ENCODE data around the gene KCTD5.

The KCTD5 gene

GRCh38 chr16:2698103-2698870 is 16.0 kb downstream of the KCTD5 start:
- DNase-seq: no peak

DNA sequence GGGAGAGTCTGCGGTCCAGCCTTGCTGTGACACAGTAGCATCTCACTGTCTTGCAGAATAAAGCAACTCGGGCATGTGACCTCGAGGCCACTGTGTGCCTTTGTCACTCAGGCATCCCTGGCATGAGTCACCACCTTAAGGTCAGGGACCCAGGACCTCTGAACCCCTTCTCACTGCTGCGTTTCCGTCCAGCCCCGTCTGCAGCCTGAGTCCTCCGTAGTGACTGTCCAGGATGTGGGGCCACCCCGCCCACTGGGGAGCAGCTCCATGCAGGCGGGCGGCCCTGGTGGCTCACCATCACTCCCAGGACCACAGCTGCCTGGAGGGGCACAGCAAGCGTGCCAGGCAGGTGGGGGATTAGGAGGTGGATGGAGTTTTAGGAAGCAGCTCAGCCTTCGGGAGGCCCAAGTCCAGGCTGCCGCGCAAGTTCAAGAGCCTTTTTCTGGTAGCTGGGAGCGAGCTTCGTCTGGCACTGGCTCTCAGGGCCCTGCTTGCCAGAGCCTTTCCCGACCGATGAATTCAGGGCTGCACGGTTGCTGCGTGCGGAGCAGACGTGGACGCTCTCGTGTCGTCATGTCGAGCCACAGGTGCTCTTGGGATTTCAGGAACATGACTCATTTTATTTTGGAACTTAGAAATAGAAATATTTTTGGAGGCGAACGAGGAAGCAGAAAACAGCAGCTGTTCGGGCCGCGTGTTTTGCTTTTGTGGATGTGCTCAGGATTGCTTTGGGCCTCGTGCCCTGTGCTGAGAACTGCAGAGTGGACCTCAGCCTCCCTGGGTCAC is 16.8 kb downstream of the KCTD5 start:
- no peak for DNase-seq

DNA sequence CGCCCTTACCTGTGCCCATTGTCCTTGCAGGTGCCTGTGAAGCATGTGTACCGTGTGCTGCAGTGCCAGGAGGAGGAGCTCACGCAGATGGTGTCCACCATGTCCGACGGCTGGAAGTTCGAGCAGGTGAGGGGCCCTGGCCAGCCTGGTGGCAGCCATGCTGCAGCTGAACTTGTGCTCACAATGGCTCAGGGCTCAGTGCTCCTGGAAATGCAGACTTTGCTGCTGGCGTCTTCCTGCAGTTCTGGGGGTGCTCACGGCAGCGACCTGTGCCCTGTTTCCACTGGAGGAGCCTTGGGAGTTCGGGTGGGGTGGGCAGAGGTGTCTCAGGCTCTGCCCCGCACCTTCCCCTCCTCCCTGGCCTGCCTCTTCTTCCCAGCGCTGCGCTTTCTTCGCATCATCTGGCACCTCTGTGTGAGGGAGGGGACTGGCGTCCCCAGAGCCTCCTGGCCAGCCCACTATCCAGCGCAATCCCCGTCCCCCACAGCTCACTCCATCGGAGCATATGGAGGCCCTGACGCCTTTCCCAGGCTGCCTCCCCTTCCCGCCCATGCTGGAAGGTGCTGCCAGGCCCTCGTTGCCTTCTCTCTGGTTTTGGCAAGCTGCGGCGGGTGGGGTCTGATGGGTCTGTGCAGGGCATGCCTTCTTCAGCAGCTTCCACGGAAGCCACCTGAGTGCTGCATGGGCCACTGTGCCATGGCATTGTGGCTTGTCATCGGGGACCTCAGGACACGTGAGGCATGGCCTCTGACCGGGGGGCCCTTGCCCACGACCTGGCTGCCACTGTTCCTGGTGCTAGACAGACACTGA is 17.7 kb downstream of the KCTD5 start:
- no peak for DNase-seq

GRCh38 chr16:2700786-2701185 is 18.5 kb downstream of the KCTD5 start:
- no peak for DNase-seq

DNA sequence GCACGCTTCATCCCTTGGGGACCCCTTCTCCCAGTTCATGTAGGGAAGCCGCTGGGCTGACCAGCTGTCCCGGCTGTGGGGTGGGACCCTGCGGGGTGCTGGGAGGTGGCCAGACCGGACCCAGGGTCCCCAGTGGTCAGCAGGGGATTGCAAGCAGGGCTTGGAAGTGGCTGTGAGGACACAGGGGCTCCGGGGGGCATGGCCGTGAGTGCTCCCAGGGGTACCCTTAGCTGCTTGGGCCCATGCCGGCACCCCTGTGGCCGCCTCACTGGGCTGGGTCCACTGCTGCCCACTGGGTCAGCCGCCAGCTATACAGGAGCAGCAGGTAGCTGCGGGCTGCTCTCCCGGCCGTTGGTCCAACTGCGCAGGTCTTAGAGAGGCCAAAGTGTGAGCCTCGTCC is 18.9 kb downstream of the KCTD5 start:
- no peak for DNase-seq

GRCh38 chr16:2701713-2702437 is 19.6 kb downstream of the KCTD5 start:
- DNase-seq: no peak

- DNase-seq: no peak
Observed at GRCh38 chr16:2702438-2702825, 20.1 kb downstream of the KCTD5 start.

GRCh38 chr16:2702871-2703745 is 20.8 kb downstream of the KCTD5 start:
- no peak for DNase-seq

DNA sequence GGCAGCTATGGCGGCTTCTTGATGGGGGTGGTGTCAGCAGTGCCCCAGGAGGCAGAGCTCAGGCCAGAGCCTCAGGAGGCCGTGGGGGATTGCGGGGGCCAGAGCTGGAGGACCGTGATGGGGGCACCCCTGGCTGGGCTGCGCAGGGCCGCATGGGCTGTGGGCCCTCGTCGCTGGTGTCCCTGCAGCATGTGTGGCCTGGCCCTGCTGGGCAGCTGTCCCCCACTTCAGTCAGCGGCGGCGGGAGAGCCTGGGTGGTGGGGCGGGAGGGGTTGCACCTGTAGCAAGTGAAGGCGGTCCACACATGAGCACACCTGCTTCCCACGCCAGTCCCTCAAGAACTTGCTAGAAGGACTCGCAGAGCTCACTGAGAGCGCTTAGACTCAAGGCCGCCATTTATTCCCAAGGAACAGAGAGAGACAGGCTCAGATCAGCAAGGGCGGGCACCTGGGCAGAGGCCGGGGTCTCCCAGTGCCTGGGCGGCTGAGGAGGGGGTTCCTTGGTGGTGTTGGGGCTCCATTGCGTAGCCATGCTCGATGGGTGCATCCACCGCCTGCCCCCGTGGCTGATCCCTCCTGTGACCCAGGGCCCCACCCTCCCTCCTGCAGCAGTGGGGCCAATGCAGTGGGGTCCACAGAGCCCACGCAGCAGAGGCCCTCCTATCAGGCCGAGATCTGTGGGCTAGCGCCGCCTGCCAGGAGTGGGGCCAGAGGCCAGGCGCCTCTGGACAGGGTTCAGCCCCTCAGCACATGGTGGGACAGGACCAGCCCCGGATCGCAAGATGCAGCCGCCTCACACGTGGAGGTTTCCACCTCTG is 22.1 kb downstream of the KCTD5 start:
- DNase-seq: no peak

DNA sequence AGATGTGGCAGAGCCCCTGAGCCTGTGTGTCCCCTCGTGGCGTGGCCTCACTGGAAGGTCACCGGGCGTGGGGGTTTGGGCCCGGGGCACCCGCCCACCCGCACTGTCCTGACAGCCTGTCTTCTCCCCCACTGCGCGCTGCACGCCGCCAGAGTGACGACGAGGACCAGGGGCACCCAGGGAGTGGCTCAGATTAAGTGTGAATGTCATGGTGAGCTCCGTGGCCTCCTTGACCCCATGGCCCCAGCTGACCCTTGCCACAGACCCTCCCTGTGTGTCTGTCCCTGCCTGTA is 22.6 kb downstream of the KCTD5 start:
- DNase-seq: no peak

DNA sequence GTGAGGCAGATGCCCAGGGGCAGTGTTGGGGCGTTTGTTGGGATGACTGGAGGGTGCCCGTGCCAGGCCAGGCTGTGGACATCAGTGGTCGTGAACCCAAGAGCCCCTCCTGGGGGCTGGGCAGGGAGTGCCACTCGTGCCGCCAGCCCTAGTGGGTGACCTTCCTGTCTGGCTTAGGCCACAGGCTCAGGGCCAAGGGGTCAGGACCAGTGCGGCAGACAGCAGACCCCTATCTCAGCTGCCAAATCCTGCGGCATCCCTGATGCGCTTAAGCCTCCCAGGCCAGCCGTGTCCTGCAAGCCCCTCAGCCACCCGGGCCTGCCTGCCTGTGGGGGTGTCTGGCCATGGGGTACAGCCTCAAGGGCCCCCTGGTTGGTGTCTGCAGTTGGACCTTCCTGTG is 23.0 kb downstream of the KCTD5 start:
- no peak for DNase-seq

GRCh38 chr16:2706085-2706484 is 23.8 kb downstream of the KCTD5 start:
- DNase-seq: no peak

- DNase-seq: no peak
Observed at GRCh38 chr16:2706611-2707311, 24.4 kb downstream of the KCTD5 start.

GRCh38 chr16:2707368-2708289 is 25.3 kb downstream of the KCTD5 start:
- DNase-seq: no peak

DNA sequence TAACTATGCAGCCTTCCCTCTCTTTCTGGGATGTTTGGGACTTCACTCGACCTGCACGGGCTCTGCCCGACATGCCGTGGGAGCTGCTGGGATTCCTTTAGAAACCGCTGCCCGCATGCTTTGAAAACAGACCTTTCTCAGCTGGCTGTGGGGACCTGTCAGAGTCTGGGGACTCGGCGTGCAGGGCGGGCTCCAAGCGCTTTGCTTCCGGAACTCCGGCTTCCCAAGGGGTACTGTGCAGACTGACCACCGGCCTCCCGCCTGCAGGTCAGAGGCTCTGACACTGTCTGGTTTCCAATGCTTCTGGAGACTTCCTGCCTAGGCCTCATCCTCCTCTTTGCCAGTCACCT is 25.9 kb downstream of the KCTD5 start:
- no peak for DNase-seq

GRCh38 chr16:2708955-2709587 is 26.7 kb downstream of the KCTD5 start:
- no peak for DNase-seq

DNA sequence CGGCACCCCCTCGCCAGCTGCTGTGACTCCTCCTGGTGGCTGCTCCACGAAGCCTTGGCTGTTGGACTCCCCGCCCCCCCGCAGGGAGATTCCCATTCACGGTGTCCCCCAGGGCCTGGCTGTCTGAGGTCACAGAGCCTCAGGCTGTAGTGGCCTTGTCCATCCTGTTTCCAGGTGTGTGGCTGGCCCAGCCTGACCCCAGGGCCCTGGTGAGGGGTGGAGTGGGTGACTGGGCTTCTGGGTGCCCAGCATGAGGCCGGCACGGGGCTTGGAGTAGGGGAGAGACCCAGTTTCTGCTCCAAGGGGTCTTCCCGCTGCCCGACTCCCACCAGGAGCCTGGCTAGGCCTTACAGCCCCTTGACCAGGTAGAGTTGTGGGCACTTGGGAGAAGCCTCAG is 27.3 kb downstream of the KCTD5 start:
- no peak for DNase-seq

- no peak for DNase-seq
Observed at GRCh38 chr16:2710021-2710710, 27.8 kb downstream of the KCTD5 start.

All from NCI-H524 (cell line).